GM23338 (cell line): ENCODE data around the gene COA6. TPM values are rescaled to one million over a fixed set of nuclear protein-coding genes. Genes with fewer than 3 reads are reported as not detected.
A peak's percentile ranks its signal among the peaks of the same experiment; 100 is the strongest.

Source experiments
- ATAC-seq: fragments of 200-7000 bp; cut with Tn5 transposase; 3 replicates; pipeline ENCODE4 v1.9.1; 2020
- DNase-seq: peaks from one replicate; pipeline ENCODE4 v3.0.0-alpha.2; 2015; ENCODE audit warnings: low spot score
- H2AFZ ChIP-seq: fragments of 200-600 bp; sonication (generic); 2 replicates; pipeline ENCODE4 v1.8.0; 2016; ENCODE audit warnings: antibody characterized with exemption, mild to moderate bottlenecking, moderate library complexity
- H3F3A ChIP-seq: fragments of 200-600 bp; sonication (generic); replicated peaks from 2 replicates; pipeline ENCODE4 v1.8.0; 2017; ENCODE audit warnings: antibody characterized with exemption, mixed run types, low read depth
- H3K27ac ChIP-seq: fragments of 200-600 bp; sonication (generic); 2 replicates; pipeline ENCODE4 v1.6.1; 2016; ENCODE audit warnings: low read depth
- H3K27me3 ChIP-seq: fragments of 200-600 bp; sonication (generic); 2 replicates; pipeline ENCODE4 v1.8.0; 2016; ENCODE audit warnings: mild to moderate bottlenecking, mixed run types, moderate library complexity; ENCODE audit not compliant: insufficient read depth
- H3K36me3 ChIP-seq: fragments of 200-600 bp; sonication (generic); 2 replicates; pipeline ENCODE4 v1.8.0; 2016; ENCODE audit warnings: mild to moderate bottlenecking; ENCODE audit not compliant: insufficient read depth
- H3K4me1 ChIP-seq: fragments of 200-600 bp; sonication (generic); 2 replicates; pipeline ENCODE4 v1.8.0; 2016; ENCODE audit warnings: mild to moderate bottlenecking, moderate library complexity; ENCODE audit not compliant: insufficient read depth
- H3K4me2 ChIP-seq: fragments of 200-600 bp; sonication (generic); 2 replicates; pipeline ENCODE4 v1.7.1; 2017; ENCODE audit warnings: mixed run types
- H3K4me3 ChIP-seq: fragments of 200-600 bp; sonication (generic); 2 replicates; pipeline ENCODE4 v1.6.1; 2016; ENCODE audit warnings: mixed run types
- H3K79me2 ChIP-seq: fragments of 200-600 bp; sonication (generic); replicated peaks from 2 replicates; pipeline ENCODE4 v1.8.0; 2017; ENCODE audit warnings: mild to moderate bottlenecking; ENCODE audit not compliant: insufficient read depth
- H3K9me2 ChIP-seq: fragments of 200-600 bp; sonication (generic); 2 replicates; pipeline ENCODE4 v1.8.0; 2017; ENCODE audit not compliant: insufficient read depth
- H4K20me1 ChIP-seq: fragments of 200-600 bp; sonication (generic); replicated peaks from 2 replicates; pipeline ENCODE4 v1.8.0; 2017; ENCODE audit warnings: mild to moderate bottlenecking; ENCODE audit not compliant: insufficient read depth
- H3K27ac Mint-ChIP-seq: 2 replicates; pipeline ENCODE4 v1.8.0; 2020; ENCODE audit warnings: inconsistent platforms, mild to moderate bottlenecking, moderate library complexity, mixed read lengths
- H3K27me3 Mint-ChIP-seq: 3 replicates; pipeline ENCODE4 v1.8.0; 2022; ENCODE audit warnings: low read depth, mild to moderate bottlenecking, moderate library complexity, mixed read lengths, inconsistent platforms; ENCODE audit not compliant: insufficient read depth, poor library complexity
- H3K36me3 Mint-ChIP-seq: 3 replicates; pipeline ENCODE4 v1.8.0; 2021; ENCODE audit warnings: low read depth, mild to moderate bottlenecking, inconsistent platforms, moderate library complexity, mixed read lengths
- H3K4me1 Mint-ChIP-seq: 3 replicates; pipeline ENCODE4 v1.8.0; 2020; ENCODE audit warnings: mild to moderate bottlenecking, inconsistent platforms, mixed read lengths
- H3K4me3 Mint-ChIP-seq: 3 replicates; pipeline ENCODE4 v1.8.0; 2021; ENCODE audit warnings: moderate library complexity, mild to moderate bottlenecking, inconsistent platforms, mixed read lengths
- H3K9me3 Mint-ChIP-seq: 3 replicates; pipeline ENCODE4 v1.8.0; 2020; ENCODE audit warnings: moderate library complexity, mild to moderate bottlenecking, inconsistent platforms, mixed read lengths
- CREB1 ChIP-seq: fragments of 250-450 bp; sonication (Bioruptor Pico); IDR thresholded peaks from 2 replicates; pipeline ENCODE4 v1.5.0; 2020; ENCODE audit warnings: low read depth, mild to moderate bottlenecking, moderate library complexity
- EZH2 ChIP-seq: fragments of 200-600 bp; sonication (generic); IDR thresholded peaks from one replicate; pipeline ENCODE4 v1.8.0; 2017; ENCODE audit warnings: antibody characterized with exemption, mild to moderate bottlenecking, low read depth; ENCODE audit not compliant: unreplicated experiment
- NANOG ChIP-seq: IDR thresholded peaks from 2 replicates; pipeline ENCODE4 v1.6.1; 2016; ENCODE audit warnings: antibody characterized with exemption, borderline replicate concordance
- POLR2AphosphoS5 ChIP-seq: IDR thresholded peaks from 2 replicates; pipeline ENCODE4 v1.6.1; 2016; ENCODE audit warnings: antibody characterized with exemption, low read depth
- STAT1 ChIP-seq: IDR thresholded peaks from one replicate; pipeline ENCODE4 v1.6.1; 2016; ENCODE audit warnings: antibody characterized with exemption; ENCODE audit not compliant: unreplicated experiment
- ZNF114 ChIP-seq: fragments of 250-450 bp; sonication (Bioruptor Pico); IDR thresholded peaks from 2 replicates; pipeline ENCODE4 v1.5.0; 2020; ENCODE audit warnings: mild to moderate bottlenecking, moderate library complexity
- polyA plus RNA-seq: library from polyadenylated mRNA; unstranded; fragments of >200 nt; fragmentation: Nextera tagmentation; extraction: Ambion mirVana; gene quantifications from 2 replicates; pipeline ENCODE4 v1.2.1, GENCODE V29; 2016
- total RNA-seq: library from RNA; depleted of rRNA; stranded (reverse); fragments of >200 nt; shearing (Covaris generic); gene quantifications from 2 replicates; pipeline ENCODE4 v1.2.3, GENCODE V29; 2014
- TF ChIP-seq, protein P1 (sequence below): fragments of 250-450 bp; sonication (Bioruptor Pico); IDR thresholded peaks from 2 replicates; pipeline ENCODE4 v1.5.0; 2020; ENCODE audit warnings: mild to moderate bottlenecking, moderate library complexity
- TF ChIP-seq, protein P2 (sequence below), 2 experiments: fragments of 200-600 bp in 1 of 2; sonication (generic) in 1 of 2; conservative IDR thresholded peaks; 2 replicates each; pipeline versions ENCODE4 v1.5.1 to v1.6.1; 2016 to 2017; ENCODE audit warnings: antibody characterized with exemption in 2 of 2, low read depth in 2 of 2, mild to moderate bottlenecking in 2 of 2, moderate library complexity in 1 of 2

COA6 gene
- total and polyA plus RNA-seq, 2 experiments from 2014 or later = 20.7 to 156 TPM

- TF ChIP-seq, protein P1, sequence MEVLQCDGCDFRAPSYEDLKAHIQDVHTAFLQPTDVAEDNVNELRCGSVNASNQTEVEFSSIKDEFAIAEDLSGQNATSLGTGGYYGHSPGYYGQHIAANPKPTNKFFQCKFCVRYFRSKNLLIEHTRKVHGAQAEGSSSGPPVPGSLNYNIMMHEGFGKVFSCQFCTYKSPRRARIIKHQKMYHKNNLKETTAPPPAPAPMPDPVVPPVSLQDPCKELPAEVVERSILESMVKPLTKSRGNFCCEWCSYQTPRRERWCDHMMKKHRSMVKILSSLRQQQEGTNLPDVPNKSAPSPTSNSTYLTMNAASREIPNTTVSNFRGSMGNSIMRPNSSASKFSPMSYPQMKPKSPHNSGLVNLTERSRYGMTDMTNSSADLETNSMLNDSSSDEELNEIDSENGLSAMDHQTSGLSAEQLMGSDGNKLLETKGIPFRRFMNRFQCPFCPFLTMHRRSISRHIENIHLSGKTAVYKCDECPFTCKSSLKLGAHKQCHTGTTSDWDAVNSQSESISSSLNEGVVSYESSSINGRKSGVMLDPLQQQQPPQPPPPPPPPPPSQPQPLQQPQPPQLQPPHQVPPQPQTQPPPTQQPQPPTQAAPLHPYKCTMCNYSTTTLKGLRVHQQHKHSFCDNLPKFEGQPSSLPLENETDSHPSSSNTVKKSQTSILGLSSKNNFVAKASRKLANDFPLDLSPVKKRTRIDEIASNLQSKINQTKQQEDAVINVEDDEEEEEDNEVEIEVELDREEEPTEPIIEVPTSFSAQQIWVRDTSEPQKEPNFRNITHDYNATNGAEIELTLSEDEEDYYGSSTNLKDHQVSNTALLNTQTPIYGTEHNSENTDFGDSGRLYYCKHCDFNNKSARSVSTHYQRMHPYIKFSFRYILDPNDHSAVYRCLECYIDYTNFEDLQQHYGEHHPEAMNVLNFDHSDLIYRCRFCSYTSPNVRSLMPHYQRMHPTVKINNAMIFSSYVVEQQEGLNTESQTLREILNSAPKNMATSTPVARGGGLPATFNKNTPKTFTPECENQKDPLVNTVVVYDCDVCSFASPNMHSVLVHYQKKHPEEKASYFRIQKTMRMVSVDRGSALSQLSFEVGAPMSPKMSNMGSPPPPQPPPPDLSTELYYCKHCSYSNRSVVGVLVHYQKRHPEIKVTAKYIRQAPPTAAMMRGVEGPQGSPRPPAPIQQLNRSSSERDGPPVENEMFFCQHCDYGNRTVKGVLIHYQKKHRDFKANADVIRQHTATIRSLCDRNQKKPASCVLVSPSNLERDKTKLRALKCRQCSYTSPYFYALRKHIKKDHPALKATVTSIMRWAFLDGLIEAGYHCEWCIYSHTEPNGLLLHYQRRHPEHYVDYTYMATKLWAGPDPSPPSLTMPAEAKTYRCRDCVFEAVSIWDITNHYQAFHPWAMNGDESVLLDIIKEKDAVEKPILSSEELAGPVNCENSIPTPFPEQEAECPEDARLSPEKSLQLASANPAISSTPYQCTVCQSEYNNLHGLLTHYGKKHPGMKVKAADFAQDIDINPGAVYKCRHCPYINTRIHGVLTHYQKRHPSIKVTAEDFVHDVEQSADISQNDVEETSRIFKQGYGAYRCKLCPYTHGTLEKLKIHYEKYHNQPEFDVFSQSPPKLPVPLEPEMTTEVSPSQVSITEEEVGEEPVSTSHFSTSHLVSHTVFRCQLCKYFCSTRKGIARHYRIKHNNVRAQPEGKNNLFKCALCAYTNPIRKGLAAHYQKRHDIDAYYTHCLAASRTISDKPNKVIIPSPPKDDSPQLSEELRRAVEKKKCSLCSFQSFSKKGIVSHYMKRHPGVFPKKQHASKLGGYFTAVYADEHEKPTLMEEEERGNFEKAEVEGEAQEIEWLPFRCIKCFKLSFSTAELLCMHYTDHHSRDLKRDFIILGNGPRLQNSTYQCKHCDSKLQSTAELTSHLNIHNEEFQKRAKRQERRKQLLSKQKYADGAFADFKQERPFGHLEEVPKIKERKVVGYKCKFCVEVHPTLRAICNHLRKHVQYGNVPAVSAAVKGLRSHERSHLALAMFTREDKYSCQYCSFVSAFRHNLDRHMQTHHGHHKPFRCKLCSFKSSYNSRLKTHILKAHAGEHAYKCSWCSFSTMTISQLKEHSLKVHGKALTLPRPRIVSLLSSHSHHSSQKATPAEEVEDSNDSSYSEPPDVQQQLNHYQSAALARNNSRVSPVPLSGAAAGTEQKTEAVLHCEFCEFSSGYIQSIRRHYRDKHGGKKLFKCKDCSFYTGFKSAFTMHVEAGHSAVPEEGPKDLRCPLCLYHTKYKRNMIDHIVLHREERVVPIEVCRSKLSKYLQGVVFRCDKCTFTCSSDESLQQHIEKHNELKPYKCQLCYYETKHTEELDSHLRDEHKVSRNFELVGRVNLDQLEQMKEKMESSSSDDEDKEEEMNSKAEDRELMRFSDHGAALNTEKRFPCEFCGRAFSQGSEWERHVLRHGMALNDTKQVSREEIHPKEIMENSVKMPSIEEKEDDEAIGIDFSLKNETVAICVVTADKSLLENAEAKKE (CRISPR knock-in tag) = no peak
- TF ChIP-seq NANOG (no peak), CREB1 (no peak), POLR2AphosphoS5 (no peak), EZH2 (no peak)
- TF ChIP-seq, protein P2, sequence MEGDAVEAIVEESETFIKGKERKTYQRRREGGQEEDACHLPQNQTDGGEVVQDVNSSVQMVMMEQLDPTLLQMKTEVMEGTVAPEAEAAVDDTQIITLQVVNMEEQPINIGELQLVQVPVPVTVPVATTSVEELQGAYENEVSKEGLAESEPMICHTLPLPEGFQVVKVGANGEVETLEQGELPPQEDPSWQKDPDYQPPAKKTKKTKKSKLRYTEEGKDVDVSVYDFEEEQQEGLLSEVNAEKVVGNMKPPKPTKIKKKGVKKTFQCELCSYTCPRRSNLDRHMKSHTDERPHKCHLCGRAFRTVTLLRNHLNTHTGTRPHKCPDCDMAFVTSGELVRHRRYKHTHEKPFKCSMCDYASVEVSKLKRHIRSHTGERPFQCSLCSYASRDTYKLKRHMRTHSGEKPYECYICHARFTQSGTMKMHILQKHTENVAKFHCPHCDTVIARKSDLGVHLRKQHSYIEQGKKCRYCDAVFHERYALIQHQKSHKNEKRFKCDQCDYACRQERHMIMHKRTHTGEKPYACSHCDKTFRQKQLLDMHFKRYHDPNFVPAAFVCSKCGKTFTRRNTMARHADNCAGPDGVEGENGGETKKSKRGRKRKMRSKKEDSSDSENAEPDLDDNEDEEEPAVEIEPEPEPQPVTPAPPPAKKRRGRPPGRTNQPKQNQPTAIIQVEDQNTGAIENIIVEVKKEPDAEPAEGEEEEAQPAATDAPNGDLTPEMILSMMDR (conservative IDR thresholded peaks at IDR 0.05; ENCODE audit: low read depth in 2 of 2) = no peak
Observed at GRCh38 chr1:234371414-234371813, 1.8 kb upstream of the COA6 start (continued).

DNA sequence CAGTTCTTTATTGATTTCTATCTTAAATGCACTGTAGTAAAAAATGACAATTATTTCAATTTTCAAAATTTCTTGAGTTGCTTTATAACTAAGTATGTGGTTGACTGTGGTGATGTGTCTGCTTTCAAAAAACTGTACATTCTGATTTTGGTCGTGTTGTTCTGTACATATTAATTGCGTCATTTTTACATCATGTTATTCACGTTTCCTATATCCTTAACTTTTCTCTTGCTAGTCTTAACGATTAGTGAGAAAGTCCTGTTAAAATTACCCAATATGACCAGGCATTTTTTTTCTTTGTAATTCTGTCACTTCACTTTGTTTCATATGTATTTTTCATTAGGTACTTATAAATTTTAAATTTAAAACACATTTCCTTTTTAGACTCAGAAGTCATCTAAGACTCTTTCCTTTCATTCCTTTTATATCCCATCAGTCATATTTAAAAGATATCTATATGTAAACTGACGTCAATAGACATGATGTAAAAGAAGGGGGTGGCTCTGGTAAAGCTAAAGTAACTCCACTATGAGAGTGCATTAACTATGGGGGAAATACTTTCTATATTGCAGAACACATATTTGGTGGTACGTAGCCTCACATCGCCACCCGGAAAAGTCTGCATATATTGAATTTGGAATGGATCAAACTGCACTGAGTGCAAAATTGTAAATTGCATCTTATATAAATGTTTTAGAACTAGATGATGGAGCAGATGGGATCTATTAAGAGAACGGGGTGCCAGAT is 1.1 kb upstream of the COA6 start:
- Histone ChIP-seq H3K27ac (0 out of 2 replicates have a peak overlapping the region, but pooled peaks have one; percentile 74), H3K4me1 (peaks cover 6% of the 10 kb centered on the region; the same call in 1 of the 2 replicates), H2AFZ (no peak overlapping the region), H3K27me3 (no peaks in the 10 kb centered on the region), H3F3A (no peaks in the 10 kb centered on the region), H3K4me2 (peak overlapping the region; percentile 82), H3K4me3 (peak overlapping the region; percentile 80), H3K9me2 (no peaks in the 10 kb centered on the region), H3K36me3 (peaks cover 13% of the 10 kb centered on the region), H4K20me1 (no peaks in the 10 kb centered on the region; the same call in 1 of the 2 replicates), H3K79me2 (peaks cover 24% of the 10 kb centered on the region)
- peak overlapping the region; percentile 65; the same call in 1 of the 2 replicates for H3K27ac Mint-ChIP-seq
- peaks cover 2% of the 10 kb centered on the region for H3K27me3 Mint-ChIP-seq
- peak overlapping the region; percentile 97 for H3K4me3 Mint-ChIP-seq
- peaks cover 14% of the 10 kb centered on the region for H3K36me3 Mint-ChIP-seq
- DNase-seq (no peak), ATAC-seq (no peak)
- H3K4me1 Mint-ChIP-seq = peaks cover 7% of the 10 kb centered on the region; the same call in 2 of the 3 replicates
- H3K9me3 Mint-ChIP-seq = no peaks in the 10 kb centered on the region
- TF ChIP-seq ZNF114 (CRISPR knock-in tag) (no peak), STAT1 (no peak)
